CD4-positive, CD25-positive, alpha-beta regulatory T cell (primary cell): ENCODE results near the gene ELMO1. TPM values are rescaled to one million over a fixed set of nuclear protein-coding genes. Genes with fewer than 3 reads are reported as not detected.

Source experiments
- ATAC-seq, 2 donors: fragments of 150-1000 bp; cut with Tn5 transposase; one replicate each; pipeline ENCODE4 v1.10.0; 2021; ENCODE audit warnings: low read depth in 2 of 2, moderate number of reproducible peaks in 2 of 2, moderate library complexity in 1 of 2
- DNase-seq, 3 donors: peaks; one replicate each; pipeline versions ENCODE4 v3.0.0 to v3.0.0-alpha.2; 2012 to 2022; ENCODE audit warnings: mixed read lengths in 1 of 3
- H3K27ac ChIP-seq: one replicate; pipeline ENCODE4 v1.7.0; 2013; ENCODE audit warnings: mild to moderate bottlenecking, low read length; ENCODE audit not compliant: insufficient read depth, poor library complexity, severe bottlenecking
- H3K27me3 ChIP-seq: one replicate; pipeline ENCODE4 v1.7.0; 2013; ENCODE audit warnings: low read length; ENCODE audit not compliant: control insufficient read depth, insufficient read depth
- H3K36me3 ChIP-seq: one replicate; pipeline ENCODE4 v1.7.0; 2013; ENCODE audit warnings: mild to moderate bottlenecking, low read length, moderate library complexity; ENCODE audit not compliant: control insufficient read depth, insufficient read depth
- H3K4me1 ChIP-seq: 2 replicates; pipeline ENCODE4 v1.7.0; 2013; ENCODE audit warnings: mild to moderate bottlenecking, low read length; ENCODE audit not compliant: insufficient read depth, control insufficient read depth, poor library complexity, severe bottlenecking
- H3K4me3 ChIP-seq: one replicate; pipeline ENCODE4 v1.7.0; 2013; ENCODE audit warnings: low read depth, mild to moderate bottlenecking, low read length, moderate library complexity
- H3K9me3 ChIP-seq, 2 experiments: 1 replicate in 1 of 2; 2 replicates in 1 of 2; pipeline ENCODE4 v1.7.0; 2013; ENCODE audit warnings: low read length in 2 of 2, mild to moderate bottlenecking in 1 of 2, moderate library complexity in 1 of 2; ENCODE audit not compliant: control insufficient read depth in 2 of 2
- H3K27ac Mint-ChIP-seq, 3 donors: one replicate each; pipeline ENCODE4 v1.8.0; 2020 to 2022; ENCODE audit warnings: mild to moderate bottlenecking in 3 of 3, mixed read lengths in 3 of 3, moderate library complexity in 2 of 3
- H3K27me3 Mint-ChIP-seq: one replicate; pipeline ENCODE4 v1.8.0; 2022; ENCODE audit warnings: mild to moderate bottlenecking, mixed read lengths
- H3K36me3 Mint-ChIP-seq: one replicate; pipeline ENCODE4 v1.8.0; 2020; ENCODE audit warnings: mixed read lengths
- H3K4me1 Mint-ChIP-seq, 4 donors: one replicate each; pipeline ENCODE4 v1.8.0; 2020 to 2022; ENCODE audit warnings: mixed read lengths in 4 of 4, mild to moderate bottlenecking in 1 of 4
- H3K4me3 Mint-ChIP-seq, 4 donors: one replicate each; pipeline ENCODE4 v1.8.0; 2020 to 2022; ENCODE audit warnings: mild to moderate bottlenecking in 4 of 4, mixed read lengths in 4 of 4, moderate library complexity in 3 of 4
- H3K9me3 Mint-ChIP-seq, 7 donors: one replicate each; pipeline ENCODE4 v1.8.0; 2020 to 2022; ENCODE audit warnings: mixed read lengths in 7 of 7, mild to moderate bottlenecking in 3 of 7, moderate library complexity in 2 of 7
- polyA plus RNA-seq, 4 donors: library from polyadenylated mRNA; unstranded; fragments of 300-500 nt; fragmentation: Illumina TruSeq; gene quantifications; one replicate each; pipeline ENCODE4 v1.2.3, GENCODE V29; 2021
- total RNA-seq: library from RNA; stranded (reverse); gene quantifications from one replicate; pipeline ENCODE4 v1.2.3, GENCODE V29; 2022

Gene ELMO1
- total and polyA plus RNA-seq, 5 donors from 2014 or later, result 39.5 to 162 (median 53.5) TPM

- Mint-ChIP-seq H3K36me3 (peaks cover 61% of the 10 kb centered on the region), H3K27ac (no peak overlapping the region), H3K4me1 (peaks cover 5 to 15% (median 10%) of the 10 kb centered on the region in 4 donors), H3K27me3 (no peaks in the 10 kb centered on the region), H3K4me3 (no peak overlapping the region), H3K9me3 (peaks cover 0 to 4% (median 0%) of the 10 kb centered on the region in 7 donors)
- H3K4me3 ChIP-seq, result no peak overlapping the region
- peaks cover 25% of the 10 kb centered on the region for H3K36me3 ChIP-seq
- H3K4me1 ChIP-seq, result no peaks in the 10 kb centered on the region
- DNase-seq (no peak), ATAC-seq (no peak)
- no peak overlapping the region for H3K27ac ChIP-seq
- no peaks in the 10 kb centered on the region for H3K9me3 ChIP-seq
- no peaks in the 10 kb centered on the region for H3K27me3 ChIP-seq
Observed at GRCh38 chr7:37151741-37152413, 296.8 kb downstream of the ELMO1 start.

DNA sequence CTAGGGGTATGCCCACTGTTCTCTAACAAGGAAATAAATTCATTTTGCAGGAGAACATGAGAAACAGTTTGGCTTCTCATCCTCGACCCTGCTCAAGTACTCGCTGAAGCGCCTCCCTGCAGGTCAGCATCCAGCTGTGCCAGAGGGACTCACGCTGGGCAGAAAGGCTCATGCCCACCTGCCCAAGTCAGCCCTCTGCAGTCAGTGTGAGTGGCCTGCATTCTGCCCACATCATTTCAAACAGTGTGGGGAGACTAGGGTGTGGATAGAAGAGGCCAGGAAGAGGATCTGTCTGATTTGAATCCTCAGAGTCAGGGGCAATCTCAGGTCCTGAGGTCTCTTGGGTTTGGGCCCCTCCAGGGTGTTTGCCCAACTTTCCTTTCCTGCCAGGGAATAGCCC is 297.8 kb downstream of the ELMO1 start:
- no peak for ATAC-seq
- peaks cover 51% of the 10 kb centered on the region for H3K36me3 Mint-ChIP-seq

GRCh38 chr7:37150180-37150579 is 298.5 kb downstream of the ELMO1 start:
- Mint-ChIP-seq H3K27ac (peak overlapping the region in 1 of 3 donors; percentile 49), H3K4me3 (no peak overlapping the region), H3K36me3 (peaks cover 48% of the 10 kb centered on the region), H3K4me1 (peaks cover 0 to 14% (median 3%) of the 10 kb centered on the region in 4 donors), H3K9me3 (peaks cover 0 to 3% (median 0%) of the 10 kb centered on the region in 7 donors), H3K27me3 (no peaks in the 10 kb centered on the region)
- H3K4me3 ChIP-seq, result no peak overlapping the region
- DNase-seq (no peak), ATAC-seq (no peak)
- no peak overlapping the region for H3K27ac ChIP-seq
- no peaks in the 10 kb centered on the region for H3K4me1 ChIP-seq
- no peaks in the 10 kb centered on the region for H3K27me3 ChIP-seq
- H3K36me3 ChIP-seq, result peaks cover 25% of the 10 kb centered on the region
- H3K9me3 ChIP-seq, result no peaks in the 10 kb centered on the region

More for the DNA sequence above, 297.8 kb downstream of the ELMO1 start:
- Histone ChIP-seq H3K27me3 (no peaks in the 10 kb centered on the region), H3K4me1 (no peaks in the 10 kb centered on the region), H3K4me3 (no peak overlapping the region), H3K27ac (no peak overlapping the region), H3K9me3 (no peaks in the 10 kb centered on the region), H3K36me3 (peaks cover 25% of the 10 kb centered on the region)
- peaks cover 0 to 3% (median 0%) of the 10 kb centered on the region in 7 donors for H3K9me3 Mint-ChIP-seq
- no peak overlapping the region for H3K4me3 Mint-ChIP-seq
- H3K27me3 Mint-ChIP-seq, result no peaks in the 10 kb centered on the region
- no peak overlapping the region for H3K27ac Mint-ChIP-seq
- DNase-seq, result no peak
- peaks cover 2 to 15% (median 5%) of the 10 kb centered on the region in 4 donors for H3K4me1 Mint-ChIP-seq

DNA sequence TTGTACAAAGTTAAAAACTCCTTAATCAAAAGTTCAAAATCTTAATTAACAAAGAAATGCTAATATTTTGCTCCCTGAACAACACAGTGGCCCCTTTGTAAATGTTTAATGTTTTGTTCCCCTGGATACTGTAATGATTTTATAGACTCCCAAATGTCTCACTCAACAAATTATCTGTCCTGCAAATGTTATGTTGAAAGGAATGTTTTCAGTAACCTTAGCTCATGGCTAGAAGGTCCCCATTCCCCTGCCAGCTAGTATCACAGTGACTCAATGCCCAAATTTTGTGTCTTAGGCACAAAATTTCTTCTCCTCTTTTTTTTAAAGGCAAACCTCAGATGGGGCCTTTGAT is 298.9 kb downstream of the ELMO1 start:
- Histone ChIP-seq H3K27ac (no peak overlapping the region), H3K27me3 (no peaks in the 10 kb centered on the region), H3K36me3 (peaks cover 25% of the 10 kb centered on the region), H3K4me1 (no peaks in the 10 kb centered on the region), H3K9me3 (no peaks in the 10 kb centered on the region), H3K4me3 (no peak overlapping the region)
- Mint-ChIP-seq H3K9me3 (peaks cover 0 to 3% (median 0%) of the 10 kb centered on the region in 7 donors), H3K27ac (peak overlapping the region in 1 of 3 donors; percentile 49), H3K4me1 (peaks cover 0 to 11% (median 3%) of the 10 kb centered on the region in 4 donors), H3K4me3 (no peak overlapping the region), H3K27me3 (no peaks in the 10 kb centered on the region), H3K36me3 (peaks cover 44% of the 10 kb centered on the region)
- ATAC-seq (no peak), DNase-seq (no peak)

DNA sequence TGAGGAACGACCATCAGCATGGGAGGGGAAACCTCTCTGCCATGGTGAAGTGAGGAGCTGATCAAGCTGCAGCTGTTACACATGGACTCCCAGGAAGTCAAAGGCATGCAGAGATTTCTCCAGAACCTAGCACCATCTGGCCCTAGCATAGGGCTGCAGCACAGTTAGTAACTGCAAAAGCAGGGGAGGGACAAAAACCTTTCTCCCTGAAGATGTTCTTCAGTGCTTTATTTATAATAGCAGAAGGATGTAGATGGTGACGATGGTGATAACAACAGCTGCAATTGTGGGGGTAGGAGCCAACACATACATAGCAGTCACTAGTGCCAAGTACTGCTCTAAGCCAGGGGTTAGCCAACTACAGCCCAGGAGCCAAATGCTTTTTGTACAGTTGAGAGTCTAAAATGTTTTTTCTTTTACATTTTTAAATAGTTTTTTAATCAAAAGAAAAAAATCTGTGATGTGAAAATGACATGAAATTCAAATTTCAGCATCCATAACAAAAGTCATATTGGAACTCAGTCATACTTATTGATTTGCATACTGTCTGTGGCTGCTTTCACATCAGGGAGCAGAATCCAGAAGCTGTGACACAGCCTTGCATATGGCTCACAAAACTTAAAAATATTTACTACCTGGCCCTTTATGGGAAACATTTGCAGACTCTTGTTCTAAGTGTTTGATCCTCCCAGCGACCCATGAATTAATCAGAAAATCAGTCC is 299.5 kb downstream of the ELMO1 start:
- Mint-ChIP-seq H3K36me3 (peaks cover 39% of the 10 kb centered on the region), H3K9me3 (peaks cover 0 to 3% (median 0%) of the 10 kb centered on the region in 7 donors), H3K4me1 (peaks cover 0 to 11% (median 2%) of the 10 kb centered on the region in 4 donors), H3K4me3 (no peak overlapping the region), H3K27ac (no peak overlapping the region), H3K27me3 (no peaks in the 10 kb centered on the region)
- H3K27me3 ChIP-seq, result no peaks in the 10 kb centered on the region
- DNase-seq (no peak), ATAC-seq (no peak)
- no peaks in the 10 kb centered on the region for H3K4me1 ChIP-seq
- peaks cover 25% of the 10 kb centered on the region for H3K36me3 ChIP-seq
- H3K9me3 ChIP-seq, result no peaks in the 10 kb centered on the region
- no peak overlapping the region for H3K4me3 ChIP-seq
- no peak overlapping the region for H3K27ac ChIP-seq

DNA sequence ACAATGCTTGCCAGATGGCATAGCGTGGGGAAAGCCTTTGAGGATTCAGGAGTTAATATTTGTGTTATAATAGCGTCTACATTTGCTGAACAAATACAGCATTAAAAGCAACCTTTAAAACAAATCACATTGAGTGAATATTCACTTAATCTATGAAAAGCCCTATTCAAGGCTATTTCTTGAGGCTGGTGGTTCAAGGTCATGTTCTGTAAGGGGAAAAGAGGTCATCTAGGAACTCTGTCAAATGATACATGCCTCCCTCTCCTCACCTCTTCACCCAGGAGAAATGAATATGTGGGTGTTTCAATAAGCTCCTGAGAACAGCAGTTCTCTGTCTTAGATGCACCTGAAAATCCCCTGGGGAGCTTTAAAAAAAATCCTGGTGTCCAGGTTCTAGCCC is 303.0 kb downstream of the ELMO1 start:
- Histone ChIP-seq H3K4me3 (no peak overlapping the region), H3K4me1 (no peaks in the 10 kb centered on the region), H3K36me3 (peaks cover 7% of the 10 kb centered on the region), H3K9me3 (no peaks in the 10 kb centered on the region), H3K27ac (no peak overlapping the region), H3K27me3 (no peaks in the 10 kb centered on the region)
- Mint-ChIP-seq H3K9me3 (peaks cover 0 to 10% (median 6%) of the 10 kb centered on the region in 7 donors), H3K4me1 (peaks cover 0 to 8% (median 4%) of the 10 kb centered on the region in 4 donors), H3K4me3 (no peak overlapping the region), H3K27me3 (no peaks in the 10 kb centered on the region), H3K36me3 (peaks cover 29% of the 10 kb centered on the region), H3K27ac (no peak overlapping the region)
- ATAC-seq, result no peak
- no peak for DNase-seq

- Mint-ChIP-seq H3K27ac (peak overlapping the region in 1 of 3 donors; percentile 54), H3K27me3 (no peaks in the 10 kb centered on the region), H3K36me3 (peaks cover 36% of the 10 kb centered on the region), H3K4me1 (peaks cover 0 to 8% (median 4%) of the 10 kb centered on the region in 4 donors), H3K9me3 (peaks cover 0 to 20% (median 8%) of the 10 kb centered on the region in 7 donors), H3K4me3 (no peak overlapping the region)
- H3K4me1 ChIP-seq, result no peaks in the 10 kb centered on the region
- peaks cover 12% of the 10 kb centered on the region for H3K36me3 ChIP-seq
- H3K4me3 ChIP-seq, result no peak overlapping the region
- ATAC-seq (no peak), DNase-seq (no peak)
- H3K27me3 ChIP-seq, result no peaks in the 10 kb centered on the region
- H3K9me3 ChIP-seq, result peaks cover 4 to 7% of the 10 kb centered on the region in 2 experiments
- H3K27ac ChIP-seq, result no peak overlapping the region
Observed at GRCh38 chr7:37144423-37144822, 304.2 kb downstream of the ELMO1 start.
